HepG2 (cell line): Measurements from ENCODE around the gene RPS6KA5. TPM values are rescaled to one million over a fixed set of nuclear protein-coding genes. Genes with fewer than 3 reads are reported as not detected.

Experiments used
- ETV6 ChIP-seq: sonication (generic); formaldehyde crosslinking; conservative IDR thresholded peaks from 2 replicates; pipeline ENCODE4 v1.4.0; 2020; ENCODE audit warnings: missing genetic modification reagents
- GATAD2A ChIP-seq: IDR thresholded peaks from 2 replicates; pipeline ENCODE4 v1.6.1; 2016
- HDAC6 ChIP-seq: fragments of 200-600 bp; sonication (generic); IDR thresholded peaks from 2 replicates; pipeline ENCODE4 v1.7.0; 2017; ENCODE audit warnings: mild to moderate bottlenecking, antibody characterized with exemption, low read length, low read depth
- IKZF1 ChIP-seq: fragments of 450-650 bp; IDR thresholded peaks from 2 replicates; pipeline ENCODE4 v1.7.1; 2016
- JDP2 ChIP-seq: sonication (generic); formaldehyde crosslinking; IDR thresholded peaks from 2 replicates; pipeline ENCODE4 v1.8.1; 2022; ENCODE audit warnings: missing genetic modification reagents, borderline replicate concordance
- KAT8 ChIP-seq: IDR thresholded peaks from 2 replicates; pipeline ENCODE4 v1.6.1; 2016; ENCODE audit warnings: missing genetic modification reagents, missing compliant biosample characterization
- MAFG ChIP-seq: sonication (generic); formaldehyde crosslinking; IDR thresholded peaks from 2 replicates; pipeline ENCODE4 v1.5.1; 2020; ENCODE audit warnings: mild to moderate bottlenecking, missing genetic modification reagents
- NR2F6 ChIP-seq, 2 experiments: IDR thresholded peaks; 2 replicates each; pipeline ENCODE4 v1.6.1; 2016; ENCODE audit warnings: antibody characterized with exemption in 1 of 2, mild to moderate bottlenecking in 1 of 2
- SIX4 ChIP-seq: sonication (generic); formaldehyde crosslinking; IDR thresholded peaks from 2 replicates; pipeline ENCODE4 v1.4.0; 2020; ENCODE audit warnings: missing genetic modification reagents
- SMAD3 ChIP-seq: sonication (generic); formaldehyde crosslinking; IDR thresholded peaks from 2 replicates; pipeline ENCODE4 v1.4.0; 2020; ENCODE audit warnings: missing genetic modification reagents
- SP2 ChIP-seq: sonication (generic); formaldehyde crosslinking; IDR thresholded peaks from 2 replicates; pipeline ENCODE4 v1.5.1; 2020; ENCODE audit warnings: mild to moderate bottlenecking, missing genetic modification reagents
- TBL1XR1 ChIP-seq: fragments of 150-350 bp; IDR thresholded peaks from 2 replicates; pipeline ENCODE4 v1.6.1; 2014; ENCODE audit warnings: borderline replicate concordance, low read length; ENCODE audit not compliant: partially characterized antibody
- TOE1 ChIP-seq: sonication (generic); formaldehyde crosslinking; IDR thresholded peaks from 2 replicates; pipeline ENCODE4 v1.4.0; 2020; ENCODE audit warnings: mild to moderate bottlenecking, missing genetic modification reagents
- ZNF17 ChIP-seq: sonication (generic); formaldehyde crosslinking; IDR thresholded peaks from 2 replicates; pipeline ENCODE4 v1.5.0; 2020; ENCODE audit warnings: mild to moderate bottlenecking, missing genetic modification reagents
- ZNF746 ChIP-seq: sonication (generic); formaldehyde crosslinking; IDR thresholded peaks from 2 replicates; pipeline ENCODE4 v1.8.0; 2022; ENCODE audit warnings: mild to moderate bottlenecking, missing genetic modification reagents
- polyA plus RNA-seq, 8 experiments: library from polyadenylated mRNA; depleted of rRNA in 3 of 8; stranded (reverse) in 7 of 8; unstranded in 1 of 8; fragments of >200 nt; fragmentation: Illumina TruSeq in 4 of 8; extraction: Trizol in 4 of 8; gene quantifications; 2 replicates each; pipeline versions ENCODE4 v1.2.1 to v1.2.3, GENCODE V29; 2011 to 2016; ENCODE audit warnings: low read depth in 4 of 8, missing spikeins in 1 of 8, mixed read lengths in 1 of 8; ENCODE audit not compliant: insufficient read depth in 1 of 8
- total RNA-seq, 5 experiments: library from RNA; depleted of rRNA; stranded (reverse); fragments of >200 nt; fragmentation: Illumina TruSeq; extraction: Trizol; gene quantifications; 2 replicates each; pipeline ENCODE4 v1.2.3, GENCODE V29; 2016; ENCODE audit warnings: low read depth in 1 of 5
- TF ChIP-seq, protein P1 (sequence below): sonication (generic); formaldehyde crosslinking; IDR thresholded peaks from 2 replicates; pipeline ENCODE4 v1.4.0; 2020; ENCODE audit warnings: missing genetic modification reagents
- TF ChIP-seq, protein P2 (sequence below): sonication (generic); formaldehyde crosslinking; IDR thresholded peaks from 2 replicates; pipeline ENCODE4 v1.5.0; 2020; ENCODE audit warnings: mild to moderate bottlenecking, missing genetic modification reagents, borderline replicate concordance
- TF ChIP-seq, protein P3 (sequence below): IDR thresholded peaks from 2 replicates; pipeline ENCODE4 v1.6.1; 2012; ENCODE audit warnings: low read length, improper control_type of control experiment

RPS6KA5 gene
- total and polyA plus RNA-seq, 2 of the 13 experiments (the other 11 are each of a cell fraction or from before 2014, with no cell fraction given): 0.50 to 0.58 TPM

DNA sequence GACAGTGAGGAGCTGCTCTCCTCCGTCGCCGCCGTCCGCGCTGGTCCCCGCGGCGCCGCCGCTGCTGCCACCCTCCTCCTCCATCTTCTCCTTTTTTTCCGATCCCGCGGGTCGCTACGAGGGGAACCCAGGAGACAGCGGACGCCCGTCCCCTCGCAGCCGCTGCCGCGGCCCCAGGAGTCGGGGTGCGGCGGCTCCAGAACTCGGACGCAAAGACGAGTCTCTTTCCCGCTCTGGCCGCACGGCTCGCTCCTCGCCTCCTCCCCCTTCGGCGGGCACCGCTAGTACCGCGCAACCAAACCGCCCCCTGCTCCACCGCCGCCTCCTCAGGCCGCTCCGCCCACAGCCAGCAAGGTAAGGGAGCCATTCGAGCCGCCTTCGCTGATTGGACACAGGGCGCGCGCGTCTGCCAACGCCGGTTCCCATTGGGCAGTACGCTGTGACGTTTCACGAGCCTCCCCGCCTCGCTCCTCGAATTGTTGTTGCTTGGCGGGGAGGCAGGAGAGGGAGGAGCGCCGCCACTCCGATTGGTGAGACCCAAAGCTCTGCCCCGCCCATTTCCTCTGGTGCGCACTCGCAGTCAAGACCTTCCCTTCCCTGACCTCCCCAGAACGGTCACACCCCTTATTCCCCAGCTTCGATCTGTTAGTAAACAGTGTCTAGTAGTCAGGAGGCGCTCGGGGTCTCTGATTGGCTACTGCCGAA, at the start of gene RPS6KA5 (continued):
- no peak for TF ChIP-seq JDP2 (CRISPR knock-in tag)
- TF ChIP-seq ZNF746 (CRISPR knock-in tag): 0 out of 2 replicates have a peak, but pooled peaks have one; percentile 30
- TF ChIP-seq TOE1 (CRISPR knock-in tag): no peak
- no peak for TF ChIP-seq GATAD2A (CRISPR knock-in tag)
- TF ChIP-seq, protein P1, sequence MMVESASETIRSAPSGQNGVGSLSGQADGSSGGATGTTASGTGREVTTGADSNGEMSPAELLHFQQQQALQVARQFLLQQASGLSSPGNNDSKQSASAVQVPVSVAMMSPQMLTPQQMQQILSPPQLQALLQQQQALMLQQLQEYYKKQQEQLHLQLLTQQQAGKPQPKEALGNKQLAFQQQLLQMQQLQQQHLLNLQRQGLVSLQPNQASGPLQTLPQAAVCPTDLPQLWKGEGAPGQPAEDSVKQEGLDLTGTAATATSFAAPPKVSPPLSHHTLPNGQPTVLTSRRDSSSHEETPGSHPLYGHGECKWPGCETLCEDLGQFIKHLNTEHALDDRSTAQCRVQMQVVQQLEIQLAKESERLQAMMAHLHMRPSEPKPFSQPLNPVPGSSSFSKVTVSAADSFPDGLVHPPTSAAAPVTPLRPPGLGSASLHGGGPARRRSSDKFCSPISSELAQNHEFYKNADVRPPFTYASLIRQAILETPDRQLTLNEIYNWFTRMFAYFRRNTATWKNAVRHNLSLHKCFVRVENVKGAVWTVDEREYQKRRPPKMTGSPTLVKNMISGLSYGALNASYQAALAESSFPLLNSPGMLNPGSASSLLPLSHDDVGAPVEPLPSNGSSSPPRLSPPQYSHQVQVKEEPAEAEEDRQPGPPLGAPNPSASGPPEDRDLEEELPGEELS (CRISPR knock-in tag): peak; percentile 72
- no peak for TF ChIP-seq HDAC6
- TF ChIP-seq SMAD3 (CRISPR knock-in tag): no peak
- peak; percentile 47 for TF ChIP-seq TBL1XR1
- TF ChIP-seq ETV6 (CRISPR knock-in tag): no peak
- TF ChIP-seq ZNF17: no peak
- peak; percentile 94 for TF ChIP-seq SP2 (CRISPR knock-in tag)
- TF ChIP-seq, protein P2, sequence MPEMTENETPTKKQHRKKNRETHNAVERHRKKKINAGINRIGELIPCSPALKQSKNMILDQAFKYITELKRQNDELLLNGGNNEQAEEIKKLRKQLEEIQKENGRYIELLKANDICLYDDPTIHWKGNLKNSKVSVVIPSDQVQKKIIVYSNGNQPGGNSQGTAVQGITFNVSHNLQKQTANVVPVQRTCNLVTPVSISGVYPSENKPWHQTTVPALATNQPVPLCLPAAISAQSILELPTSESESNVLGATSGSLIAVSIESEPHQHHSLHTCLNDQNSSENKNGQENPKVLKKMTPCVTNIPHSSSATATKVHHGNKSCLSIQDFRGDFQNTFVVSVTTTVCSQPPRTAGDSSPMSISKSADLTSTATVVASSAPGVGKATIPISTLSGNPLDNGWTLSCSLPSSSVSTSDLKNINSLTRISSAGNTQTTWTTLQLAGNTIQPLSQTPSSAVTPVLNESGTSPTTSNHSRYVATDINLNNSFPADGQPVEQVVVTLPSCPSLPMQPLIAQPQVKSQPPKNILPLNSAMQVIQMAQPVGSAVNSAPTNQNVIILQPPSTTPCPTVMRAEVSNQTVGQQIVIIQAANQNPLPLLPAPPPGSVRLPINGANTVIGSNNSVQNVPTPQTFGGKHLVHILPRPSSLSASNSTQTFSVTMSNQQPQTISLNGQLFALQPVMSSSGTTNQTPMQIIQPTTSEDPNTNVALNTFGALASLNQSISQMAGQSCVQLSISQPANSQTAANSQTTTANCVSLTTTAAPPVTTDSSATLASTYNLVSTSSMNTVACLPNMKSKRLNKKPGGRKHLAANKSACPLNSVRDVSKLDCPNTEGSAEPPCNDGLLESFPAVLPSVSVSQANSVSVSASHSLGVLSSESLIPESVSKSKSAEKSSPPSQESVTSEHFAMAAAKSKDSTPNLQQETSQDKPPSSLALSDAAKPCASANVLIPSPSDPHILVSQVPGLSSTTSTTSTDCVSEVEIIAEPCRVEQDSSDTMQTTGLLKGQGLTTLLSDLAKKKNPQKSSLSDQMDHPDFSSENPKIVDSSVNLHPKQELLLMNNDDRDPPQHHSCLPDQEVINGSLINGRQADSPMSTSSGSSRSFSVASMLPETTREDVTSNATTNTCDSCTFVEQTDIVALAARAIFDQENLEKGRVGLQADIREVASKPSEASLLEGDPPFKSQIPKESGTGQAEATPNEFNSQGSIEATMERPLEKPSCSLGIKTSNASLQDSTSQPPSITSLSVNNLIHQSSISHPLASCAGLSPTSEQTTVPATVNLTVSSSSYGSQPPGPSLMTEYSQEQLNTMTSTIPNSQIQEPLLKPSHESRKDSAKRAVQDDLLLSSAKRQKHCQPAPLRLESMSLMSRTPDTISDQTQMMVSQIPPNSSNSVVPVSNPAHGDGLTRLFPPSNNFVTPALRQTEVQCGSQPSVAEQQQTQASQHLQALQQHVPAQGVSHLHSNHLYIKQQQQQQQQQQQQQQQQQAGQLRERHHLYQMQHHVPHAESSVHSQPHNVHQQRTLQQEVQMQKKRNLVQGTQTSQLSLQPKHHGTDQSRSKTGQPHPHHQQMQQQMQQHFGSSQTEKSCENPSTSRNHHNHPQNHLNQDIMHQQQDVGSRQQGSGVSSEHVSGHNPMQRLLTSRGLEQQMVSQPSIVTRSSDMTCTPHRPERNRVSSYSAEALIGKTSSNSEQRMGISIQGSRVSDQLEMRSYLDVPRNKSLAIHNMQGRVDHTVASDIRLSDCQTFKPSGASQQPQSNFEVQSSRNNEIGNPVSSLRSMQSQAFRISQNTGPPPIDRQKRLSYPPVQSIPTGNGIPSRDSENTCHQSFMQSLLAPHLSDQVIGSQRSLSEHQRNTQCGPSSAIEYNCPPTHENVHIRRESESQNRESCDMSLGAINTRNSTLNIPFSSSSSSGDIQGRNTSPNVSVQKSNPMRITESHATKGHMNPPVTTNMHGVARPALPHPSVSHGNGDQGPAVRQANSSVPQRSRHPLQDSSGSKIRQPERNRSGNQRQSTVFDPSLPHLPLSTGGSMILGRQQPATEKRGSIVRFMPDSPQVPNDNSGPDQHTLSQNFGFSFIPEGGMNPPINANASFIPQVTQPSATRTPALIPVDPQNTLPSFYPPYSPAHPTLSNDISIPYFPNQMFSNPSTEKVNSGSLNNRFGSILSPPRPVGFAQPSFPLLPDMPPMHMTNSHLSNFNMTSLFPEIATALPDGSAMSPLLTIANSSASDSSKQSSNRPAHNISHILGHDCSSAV (CRISPR knock-in tag): no peak
- no peak for TF ChIP-seq NR2F6 (IDR thresholded peaks at IDR 0.05)
- TF ChIP-seq NR2F6 (CRISPR knock-in tag; IDR thresholded peaks at IDR 0.05): no peak
- peak; percentile 48; the same call in 1 of the 2 replicates for TF ChIP-seq KAT8 (CRISPR knock-in tag)
- no peak for TF ChIP-seq IKZF1
- TF ChIP-seq, protein P3, sequence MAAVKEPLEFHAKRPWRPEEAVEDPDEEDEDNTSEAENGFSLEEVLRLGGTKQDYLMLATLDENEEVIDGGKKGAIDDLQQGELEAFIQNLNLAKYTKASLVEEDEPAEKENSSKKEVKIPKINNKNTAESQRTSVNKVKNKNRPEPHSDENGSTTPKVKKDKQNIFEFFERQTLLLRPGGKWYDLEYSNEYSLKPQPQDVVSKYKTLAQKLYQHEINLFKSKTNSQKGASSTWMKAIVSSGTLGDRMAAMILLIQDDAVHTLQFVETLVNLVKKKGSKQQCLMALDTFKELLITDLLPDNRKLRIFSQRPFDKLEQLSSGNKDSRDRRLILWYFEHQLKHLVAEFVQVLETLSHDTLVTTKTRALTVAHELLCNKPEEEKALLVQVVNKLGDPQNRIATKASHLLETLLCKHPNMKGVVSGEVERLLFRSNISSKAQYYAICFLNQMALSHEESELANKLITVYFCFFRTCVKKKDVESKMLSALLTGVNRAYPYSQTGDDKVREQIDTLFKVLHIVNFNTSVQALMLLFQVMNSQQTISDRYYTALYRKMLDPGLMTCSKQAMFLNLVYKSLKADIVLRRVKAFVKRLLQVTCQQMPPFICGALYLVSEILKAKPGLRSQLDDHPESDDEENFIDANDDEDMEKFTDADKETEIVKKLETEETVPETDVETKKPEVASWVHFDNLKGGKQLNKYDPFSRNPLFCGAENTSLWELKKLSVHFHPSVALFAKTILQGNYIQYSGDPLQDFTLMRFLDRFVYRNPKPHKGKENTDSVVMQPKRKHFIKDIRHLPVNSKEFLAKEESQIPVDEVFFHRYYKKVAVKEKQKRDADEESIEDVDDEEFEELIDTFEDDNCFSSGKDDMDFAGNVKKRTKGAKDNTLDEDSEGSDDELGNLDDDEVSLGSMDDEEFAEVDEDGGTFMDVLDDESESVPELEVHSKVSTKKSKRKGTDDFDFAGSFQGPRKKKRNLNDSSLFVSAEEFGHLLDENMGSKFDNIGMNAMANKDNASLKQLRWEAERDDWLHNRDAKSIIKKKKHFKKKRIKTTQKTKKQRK: no peak
- no peak for TF ChIP-seq MAFG (CRISPR knock-in tag)
- peak; percentile 75 for TF ChIP-seq SIX4 (CRISPR knock-in tag)
